DND-41 (cell line): ENCODE data around the gene NDUFS2.

Experiments used
- EZH2 ChIP-seq: IDR thresholded peaks from 3 replicates; pipeline ENCODE4 v1.6.1; 2012; ENCODE audit warnings: borderline replicate concordance, low read depth, mild to moderate bottlenecking, moderate library complexity, low read length, inconsistent platforms; ENCODE audit not compliant: severe bottlenecking
- TF ChIP-seq, protein P1 (sequence below): IDR thresholded peaks from 2 replicates; pipeline ENCODE4 v1.5.1; 2012; ENCODE audit warnings: borderline replicate concordance, low read length, moderate library complexity, mild to moderate bottlenecking; ENCODE audit not compliant: poor library complexity, severe bottlenecking; ENCODE audit errors: extremely low read depth

DNA sequence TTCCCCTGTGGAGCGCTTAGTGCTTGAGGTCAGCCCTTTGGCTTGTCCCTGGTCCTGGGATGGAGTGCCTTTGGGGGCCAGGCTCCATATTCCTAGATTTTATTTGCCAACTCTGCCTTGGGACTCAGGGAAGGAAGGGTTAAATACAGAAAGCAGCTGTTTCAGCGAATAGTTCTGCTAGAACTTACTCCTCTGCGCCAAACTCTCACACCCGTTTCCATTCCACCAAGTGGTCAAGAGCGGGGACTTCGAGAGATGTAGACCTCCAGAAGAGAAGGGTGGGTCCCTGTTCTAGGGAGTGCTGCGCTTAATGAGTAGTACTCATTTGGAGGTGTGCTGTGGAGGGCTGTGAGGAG lies 23.0 kb downstream of the NDUFS2 start:
- TF ChIP-seq, protein P1, sequence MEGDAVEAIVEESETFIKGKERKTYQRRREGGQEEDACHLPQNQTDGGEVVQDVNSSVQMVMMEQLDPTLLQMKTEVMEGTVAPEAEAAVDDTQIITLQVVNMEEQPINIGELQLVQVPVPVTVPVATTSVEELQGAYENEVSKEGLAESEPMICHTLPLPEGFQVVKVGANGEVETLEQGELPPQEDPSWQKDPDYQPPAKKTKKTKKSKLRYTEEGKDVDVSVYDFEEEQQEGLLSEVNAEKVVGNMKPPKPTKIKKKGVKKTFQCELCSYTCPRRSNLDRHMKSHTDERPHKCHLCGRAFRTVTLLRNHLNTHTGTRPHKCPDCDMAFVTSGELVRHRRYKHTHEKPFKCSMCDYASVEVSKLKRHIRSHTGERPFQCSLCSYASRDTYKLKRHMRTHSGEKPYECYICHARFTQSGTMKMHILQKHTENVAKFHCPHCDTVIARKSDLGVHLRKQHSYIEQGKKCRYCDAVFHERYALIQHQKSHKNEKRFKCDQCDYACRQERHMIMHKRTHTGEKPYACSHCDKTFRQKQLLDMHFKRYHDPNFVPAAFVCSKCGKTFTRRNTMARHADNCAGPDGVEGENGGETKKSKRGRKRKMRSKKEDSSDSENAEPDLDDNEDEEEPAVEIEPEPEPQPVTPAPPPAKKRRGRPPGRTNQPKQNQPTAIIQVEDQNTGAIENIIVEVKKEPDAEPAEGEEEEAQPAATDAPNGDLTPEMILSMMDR: no peak
- TF ChIP-seq EZH2: no peak
